Putamen (tissue), 1 donor: ENCODE measurements around the gene MDFIC.

Experiments used
- DNase-seq: peaks from one replicate; pipeline ENCODE4 v3.0.0-alpha.2; 2016; ENCODE audit warnings: low spot score

Gene MDFIC

GRCh38 chr7:115040057-115040456 is 118.2 kb downstream of the MDFIC start:
- DNase-seq = no peak

- no peak for DNase-seq
Measured at GRCh38 chr7:115040495-115040894, 118.6 kb downstream of the MDFIC start.

- no peak for DNase-seq
Measured at GRCh38 chr7:115042596-115042995, 120.7 kb downstream of the MDFIC start.

- DNase-seq = no peak
Measured at GRCh38 chr7:115043605-115044004, 121.7 kb downstream of the MDFIC start.

- DNase-seq = no peak
Measured at GRCh38 chr7:115044224-115044623, 122.3 kb downstream of the MDFIC start.

GRCh38 chr7:115047958-115048720 is 126.2 kb downstream of the MDFIC start:
- DNase-seq = no peak

GRCh38 chr7:115052706-115053105 is 130.8 kb downstream of the MDFIC start:
- DNase-seq = no peak

- no peak for DNase-seq
Measured at GRCh38 chr7:115054478-115055065, 132.7 kb downstream of the MDFIC start.

- DNase-seq = no peak
Measured at GRCh38 chr7:115056019-115056418, 134.1 kb downstream of the MDFIC start.

- peak; percentile 1 for DNase-seq
Measured at GRCh38 chr7:115058726-115059125, 136.8 kb downstream of the MDFIC start.

- no peak for DNase-seq
Measured at GRCh38 chr7:115059321-115059720, 137.4 kb downstream of the MDFIC start.

- DNase-seq = no peak
Measured at GRCh38 chr7:115060095-115060870, 138.4 kb downstream of the MDFIC start.

- DNase-seq = no peak
Measured at GRCh38 chr7:115066050-115066449, 144.2 kb downstream of the MDFIC start.

GRCh38 chr7:115066634-115067033 is 144.7 kb downstream of the MDFIC start:
- DNase-seq = no peak

- no peak for DNase-seq
Measured at GRCh38 chr7:115068220-115068619, 146.3 kb downstream of the MDFIC start.
